Pancreas (tissue), 10 donors: Measurements from ENCODE around the gene MYL11. TPM values are rescaled to one million over a fixed set of nuclear protein-coding genes. Genes with fewer than 3 reads are reported as not detected.

Source experiments
- ATAC-seq, 4 donors: fragments of 200-7000 bp; cut with Tn5 transposase; one replicate each; pipeline versions ENCODE4 v1.8.0 to v1.9.1; 2020; ENCODE audit warnings: mild to moderate bottlenecking in 4 of 4, moderate library complexity in 4 of 4
- DNase-seq, 6 donors: peaks; one replicate each; pipeline ENCODE4 v3.0.0-alpha.2; 2020
- FAIRE-seq: peaks from 2 replicates; lab custom pipeline; 2012; peaks lifted over from hg19 to GRCh38; lab: Jason Lieb, UNC
- H3K27ac ChIP-seq, 4 donors: fragments of 200-600 bp; sonication (generic); 1 replicate in 3 of 4; 2 replicates in 1 of 4; pipeline versions ENCODE4 v1.5.0 to v1.8.0; 2020
- H3K27me3 ChIP-seq, 4 donors: fragments of 200-600 bp; one replicate each; pipeline ENCODE4 v1.8.0; 2021
- H3K36me3 ChIP-seq, 3 donors: fragments of 200-600 bp; sonication (generic) in 1 of 3; one replicate each; pipeline versions ENCODE4 v1.5.0 to v1.8.0; 2020 to 2021
- H3K4me1 ChIP-seq, 3 donors: fragments of 200-600 bp; one replicate each; pipeline ENCODE4 v1.8.0; 2021
- H3K4me3 ChIP-seq, 4 donors: fragments of 200-600 bp; sonication (generic) in 2 of 4; one replicate each; pipeline versions ENCODE4 v1.5.0 to v1.8.0; 2020 to 2021
- H3K9me3 ChIP-seq, 4 donors: fragments of 200-600 bp; one replicate each; pipeline ENCODE4 v1.8.0; 2021
- WGBS, 2 donors: extraction: QIAGEN DNeasy Blood & Tissue Kit; methylation state at CpG; one replicate each; pipeline ENCODE4 v1.1.7; 2013; 5-methylcytosine and 5-hydroxymethylcytosine counted together
- intact Hi-C, 3 donors: fragments of 100-400 bp; cut with DNase I; formaldehyde crosslinking; loops; one replicate each; pipeline versions ENCODE4 v1.11.1 to v1.14.2; 2022
- polyA plus RNA-seq, 2 donors: library from polyadenylated mRNA; stranded (reverse); fragments of 200-250 nt; gene quantifications; one replicate each; pipeline ENCODE4 v1.2.3, GENCODE V29; 2013
- total RNA-seq, 6 donors: library from RNA; stranded (reverse); fragmentation: NEBNext Ultra II Directional in 4 of 6; extraction: Animal tissue kit (Norgen Biotek cat#: 25700) in 4 of 6; gene quantifications; one replicate each; pipeline versions ENCODE4 v1.2.1 to v1.2.4, GENCODE V29; 2021 to 2023
- TF ChIP-seq, protein P1 (sequence below), 4 donors: fragments of 200-600 bp; sonication (generic) in 3 of 4; IDR thresholded peaks; one replicate each; pipeline versions ENCODE4 v1.5.0 to v1.8.0; 2021; ENCODE audit warnings: antibody characterized with exemption in 4 of 4
- donor health status: healthy with polysubstance abuse.
- donor health status: DM: no; HTN: no; CAD: no; lungs with moderate emphysema.
- donor health status: DM: no; HTN: no; CAD: no.
- donor health status: control.
- donor health status: control.
- donor health status: Bipolar disorder and iron deficiency.
- donor health status: DM: yes; HTN: yes; CAD: no.
- donor health status: DM: no; HTN: no; CAD: no.
- donor health status: DM: no; HTN: no; CAD: no.
- donor health status: DM: yes; HTN: yes; CAD: no.

The MYL11 gene
- total and polyA plus RNA-seq, 8 donors: 0.24 to 0.84 (median 0.31) TPM; not detected in 3

- TF ChIP-seq, protein P1, sequence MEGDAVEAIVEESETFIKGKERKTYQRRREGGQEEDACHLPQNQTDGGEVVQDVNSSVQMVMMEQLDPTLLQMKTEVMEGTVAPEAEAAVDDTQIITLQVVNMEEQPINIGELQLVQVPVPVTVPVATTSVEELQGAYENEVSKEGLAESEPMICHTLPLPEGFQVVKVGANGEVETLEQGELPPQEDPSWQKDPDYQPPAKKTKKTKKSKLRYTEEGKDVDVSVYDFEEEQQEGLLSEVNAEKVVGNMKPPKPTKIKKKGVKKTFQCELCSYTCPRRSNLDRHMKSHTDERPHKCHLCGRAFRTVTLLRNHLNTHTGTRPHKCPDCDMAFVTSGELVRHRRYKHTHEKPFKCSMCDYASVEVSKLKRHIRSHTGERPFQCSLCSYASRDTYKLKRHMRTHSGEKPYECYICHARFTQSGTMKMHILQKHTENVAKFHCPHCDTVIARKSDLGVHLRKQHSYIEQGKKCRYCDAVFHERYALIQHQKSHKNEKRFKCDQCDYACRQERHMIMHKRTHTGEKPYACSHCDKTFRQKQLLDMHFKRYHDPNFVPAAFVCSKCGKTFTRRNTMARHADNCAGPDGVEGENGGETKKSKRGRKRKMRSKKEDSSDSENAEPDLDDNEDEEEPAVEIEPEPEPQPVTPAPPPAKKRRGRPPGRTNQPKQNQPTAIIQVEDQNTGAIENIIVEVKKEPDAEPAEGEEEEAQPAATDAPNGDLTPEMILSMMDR (IDR thresholded peaks at IDR 0.05): no peak
- no peaks in the 10 kb centered on the region for H3K9me3 ChIP-seq
- ATAC-seq: no peak
- H3K27ac ChIP-seq: peak overlapping the region; percentile 54 to 86 (median 79)
- 10 to 11% methylated on average over 14 of the region's 14 CpGs for WGBS, 2 donors
- peaks cover 0 to 12% (median 5%) of the 10 kb centered on the region in 3 donors for H3K4me1 ChIP-seq
- intact Hi-C loops: no loop called here
- no peaks in the 10 kb centered on the region for H3K27me3 ChIP-seq
- H3K4me3 ChIP-seq: peak overlapping the region; percentile 52 to 66 (median 60)
- FAIRE-seq: no peak
- DNase-seq: no peak
- no peaks in the 10 kb centered on the region for H3K36me3 ChIP-seq
These were observed 32.1 kb downstream of the MYL11 start for GRCh38 chr16:30406795-30407101.

- peak within 1 kb of the TSS; percentile 54 to 86 (median 79) for H3K27ac ChIP-seq
- no peaks in the 10 kb centered on the region for H3K27me3 ChIP-seq
- TF ChIP-seq, protein P1 (IDR thresholded peaks at IDR 0.05): no peak
- no peaks in the 10 kb centered on the region for H3K9me3 ChIP-seq
- intact Hi-C loops: no loop called here
- peak; percentile 94 to 96 (median 95) for ATAC-seq
- peaks cover 0 to 12% (median 5%) of the 10 kb centered on the region in 3 donors for H3K4me1 ChIP-seq
- H3K4me3 ChIP-seq: peak within 1 kb of the TSS; percentile 52 to 66 (median 60)
- no peak for FAIRE-seq
- WGBS, 2 donors: 1% methylated on average over 47 to 65 of the region's 65 CpGs
- no peaks in the 10 kb centered on the region for H3K36me3 ChIP-seq
- peak; percentile 92 to 98 (median 96) for DNase-seq
These were observed 32.7 kb downstream of the MYL11 start, which contains the start of gene ZNF771 for GRCh38 chr16:30407102-30407803. ZNF771 (plus strand) TSS chr16:30407606; CDS start chr16:30408054, 448 bp downstream.

- DNase-seq (no peak), ATAC-seq (peak; percentile 2 to 25 (median 6)), FAIRE-seq (no peak)
- H3K9me3 ChIP-seq: no peaks in the 10 kb centered on the region
- TF ChIP-seq, protein P1 (IDR thresholded peaks at IDR 0.05): no peak
- 10 to 23% methylated on average over 9 to 18 of the region's 19 CpGs for WGBS, 2 donors
- H3K4me3 ChIP-seq: peak overlapping the region; percentile 52 to 66 (median 60)
- peaks cover 4 to 14% (median 7%) of the 10 kb centered on the region in 3 donors for H3K4me1 ChIP-seq
- no peaks in the 10 kb centered on the region for H3K36me3 ChIP-seq
- intact Hi-C loops: no loop called here
- peak overlapping the region; percentile 54 to 86 (median 79) for H3K27ac ChIP-seq
- no peaks in the 10 kb centered on the region for H3K27me3 ChIP-seq
These were observed 33.4 kb downstream of the MYL11 start for GRCh38 chr16:30407804-30408534.

- H3K4me1 ChIP-seq: peaks cover 18 to 28% (median 21%) of the 10 kb centered on the region in 3 donors
- H3K27me3 ChIP-seq: no peaks in the 10 kb centered on the region
- intact Hi-C loops: no loop called here
- ATAC-seq (peak; percentile 55 to 81 (median 72)), DNase-seq (peak; percentile 86 to 99 (median 94)), FAIRE-seq (no peak)
- H3K36me3 ChIP-seq: no peaks in the 10 kb centered on the region
- WGBS, 2 donors: 31 to 43% methylated on average over 15 of the region's 15 CpGs
- no peak overlapping the region for H3K4me3 ChIP-seq
- no peaks in the 10 kb centered on the region for H3K9me3 ChIP-seq
- TF ChIP-seq, protein P1 (IDR thresholded peaks at IDR 0.05): peak; percentile 91 to 97 (median 96)
- peak overlapping the region in 2 of 4 donors; percentile 47 to 62 for H3K27ac ChIP-seq
These were observed 34.8 kb downstream of the MYL11 start for GRCh38 chr16:30409125-30410060.
